CD4-positive, CD25-positive, alpha-beta regulatory T cell (primary cell): ENCODE results near the gene COQ7. TPM values are rescaled to one million over a fixed set of nuclear protein-coding genes. Genes with fewer than 3 reads are reported as not detected.

Experiments used
- ATAC-seq, 2 donors: fragments of 150-1000 bp; cut with Tn5 transposase; one replicate each; pipeline ENCODE4 v1.10.0; 2021; ENCODE audit warnings: low read depth in 2 of 2, moderate number of reproducible peaks in 2 of 2, moderate library complexity in 1 of 2
- DNase-seq, 3 donors: peaks; one replicate each; pipeline versions ENCODE4 v3.0.0 to v3.0.0-alpha.2; 2012 to 2022; ENCODE audit warnings: mixed read lengths in 1 of 3
- H3K27ac ChIP-seq: one replicate; pipeline ENCODE4 v1.7.0; 2013; ENCODE audit warnings: mild to moderate bottlenecking, low read length; ENCODE audit not compliant: insufficient read depth, poor library complexity, severe bottlenecking
- H3K27me3 ChIP-seq: one replicate; pipeline ENCODE4 v1.7.0; 2013; ENCODE audit warnings: low read length; ENCODE audit not compliant: control insufficient read depth, insufficient read depth
- H3K36me3 ChIP-seq: one replicate; pipeline ENCODE4 v1.7.0; 2013; ENCODE audit warnings: mild to moderate bottlenecking, low read length, moderate library complexity; ENCODE audit not compliant: control insufficient read depth, insufficient read depth
- H3K4me1 ChIP-seq: 2 replicates; pipeline ENCODE4 v1.7.0; 2013; ENCODE audit warnings: mild to moderate bottlenecking, low read length; ENCODE audit not compliant: insufficient read depth, control insufficient read depth, poor library complexity, severe bottlenecking
- H3K4me3 ChIP-seq: one replicate; pipeline ENCODE4 v1.7.0; 2013; ENCODE audit warnings: low read depth, mild to moderate bottlenecking, low read length, moderate library complexity
- H3K9me3 ChIP-seq, 2 experiments: 1 replicate in 1 of 2; 2 replicates in 1 of 2; pipeline ENCODE4 v1.7.0; 2013; ENCODE audit warnings: low read length in 2 of 2, mild to moderate bottlenecking in 1 of 2, moderate library complexity in 1 of 2; ENCODE audit not compliant: control insufficient read depth in 2 of 2
- H3K27ac Mint-ChIP-seq, 3 donors: one replicate each; pipeline ENCODE4 v1.8.0; 2020 to 2022; ENCODE audit warnings: mild to moderate bottlenecking in 3 of 3, mixed read lengths in 3 of 3, moderate library complexity in 2 of 3
- H3K27me3 Mint-ChIP-seq: one replicate; pipeline ENCODE4 v1.8.0; 2022; ENCODE audit warnings: mild to moderate bottlenecking, mixed read lengths
- H3K36me3 Mint-ChIP-seq: one replicate; pipeline ENCODE4 v1.8.0; 2020; ENCODE audit warnings: mixed read lengths
- H3K4me1 Mint-ChIP-seq, 4 donors: one replicate each; pipeline ENCODE4 v1.8.0; 2020 to 2022; ENCODE audit warnings: mixed read lengths in 4 of 4, mild to moderate bottlenecking in 1 of 4
- H3K4me3 Mint-ChIP-seq, 4 donors: one replicate each; pipeline ENCODE4 v1.8.0; 2020 to 2022; ENCODE audit warnings: mild to moderate bottlenecking in 4 of 4, mixed read lengths in 4 of 4, moderate library complexity in 3 of 4
- H3K9me3 Mint-ChIP-seq, 7 donors: one replicate each; pipeline ENCODE4 v1.8.0; 2020 to 2022; ENCODE audit warnings: mixed read lengths in 7 of 7, mild to moderate bottlenecking in 3 of 7, moderate library complexity in 2 of 7
- polyA plus RNA-seq, 4 donors: library from polyadenylated mRNA; unstranded; fragments of 300-500 nt; fragmentation: Illumina TruSeq; gene quantifications; one replicate each; pipeline ENCODE4 v1.2.3, GENCODE V29; 2021
- total RNA-seq: library from RNA; stranded (reverse); gene quantifications from one replicate; pipeline ENCODE4 v1.2.3, GENCODE V29; 2022

The COQ7 gene
- total and polyA plus RNA-seq, 5 donors from 2014 or later, result 13.1 to 19.3 (median 18.2) TPM

DNA sequence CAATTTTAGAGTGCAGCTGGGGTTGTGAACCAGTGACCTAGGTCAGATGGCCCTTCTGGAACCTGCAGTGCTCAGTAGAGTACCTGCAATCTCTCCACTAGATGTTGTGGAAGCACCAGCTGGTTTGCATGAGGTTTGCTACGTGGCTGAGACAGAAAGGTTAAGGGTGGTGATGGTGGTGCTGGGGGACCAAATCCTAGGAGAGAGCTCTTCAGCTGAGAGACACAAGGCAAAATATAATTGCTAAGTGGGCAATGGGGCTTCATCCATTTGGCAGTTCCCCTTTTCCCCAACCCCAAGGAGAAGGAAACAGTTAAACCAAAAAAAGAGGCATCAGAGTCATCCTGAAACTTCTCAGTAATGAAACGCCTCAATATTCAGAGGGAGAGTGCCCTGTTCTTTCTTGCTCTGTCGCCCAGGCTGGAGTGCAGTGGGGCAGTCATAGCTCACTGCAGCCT lies 60.3 kb downstream of the COQ7 start:
- ATAC-seq (no peak), DNase-seq (no peak)
- no peaks in the 10 kb centered on the region for H3K36me3 Mint-ChIP-seq
- no peaks in the 10 kb centered on the region for H3K27me3 Mint-ChIP-seq
- Histone ChIP-seq H3K36me3 (no peaks in the 10 kb centered on the region), H3K27me3 (no peaks in the 10 kb centered on the region), H3K4me1 (no peaks in the 10 kb centered on the region), H3K27ac (no peak overlapping the region), H3K4me3 (no peak overlapping the region), H3K9me3 (no peaks in the 10 kb centered on the region)
- peaks cover 0 to 2% (median 0%) of the 10 kb centered on the region in 7 donors for H3K9me3 Mint-ChIP-seq
- peaks cover 0 to 9% (median 8%) of the 10 kb centered on the region in 4 donors for H3K4me1 Mint-ChIP-seq
- no peak overlapping the region for H3K4me3 Mint-ChIP-seq
- no peak overlapping the region for H3K27ac Mint-ChIP-seq

DNA sequence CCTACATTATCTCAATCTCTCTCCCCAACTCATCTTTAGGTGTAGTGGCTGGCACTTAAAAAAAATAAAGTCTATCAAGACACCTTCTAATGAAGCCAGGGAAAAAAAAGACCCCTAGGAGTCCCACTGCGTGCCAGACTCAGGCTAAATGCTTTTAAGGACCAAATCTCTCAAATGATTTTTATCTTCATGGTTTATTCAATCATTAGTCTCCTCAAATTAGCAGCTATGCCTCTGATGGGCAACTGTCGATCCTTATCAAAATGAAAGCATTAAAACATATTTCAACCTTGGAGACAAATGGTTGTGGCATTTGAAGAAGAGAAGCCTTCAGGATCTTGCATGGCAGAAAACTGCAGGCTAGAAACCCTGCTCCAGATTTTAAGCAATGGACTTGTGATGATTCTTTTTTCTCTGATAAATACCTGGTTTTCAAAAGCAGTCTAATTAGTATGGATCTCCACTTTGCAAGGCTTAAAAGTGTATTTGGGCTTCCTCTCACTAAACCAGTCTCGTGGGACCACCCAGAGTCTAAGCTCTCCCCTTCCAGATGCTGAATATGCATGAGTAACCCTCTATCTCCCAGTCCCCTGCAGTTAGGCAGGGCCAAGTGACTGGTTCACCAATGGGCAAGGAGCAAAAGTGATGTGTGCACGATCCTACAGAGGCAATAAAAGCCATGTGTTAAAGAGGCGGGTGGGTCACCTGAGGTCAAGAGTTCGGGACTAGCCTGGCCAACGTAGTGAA lies 61.2 kb downstream of the COQ7 start:
- ATAC-seq, result no peak
- no peak overlapping the region for H3K27ac ChIP-seq

More for the DNA sequence above, 61.2 kb downstream of the COQ7 start:
- Mint-ChIP-seq H3K4me3 (no peak overlapping the region), H3K27ac (no peak overlapping the region), H3K27me3 (no peaks in the 10 kb centered on the region), H3K9me3 (peaks cover 0 to 2% (median 0%) of the 10 kb centered on the region in 7 donors), H3K4me1 (peaks cover 0 to 9% (median 8%) of the 10 kb centered on the region in 4 donors), H3K36me3 (no peaks in the 10 kb centered on the region)
- Histone ChIP-seq H3K4me1 (no peaks in the 10 kb centered on the region), H3K27me3 (no peaks in the 10 kb centered on the region), H3K9me3 (no peaks in the 10 kb centered on the region), H3K36me3 (no peaks in the 10 kb centered on the region), H3K4me3 (no peak overlapping the region)
- no peak for DNase-seq

Other genes with a start within 250 kb of the COQ7 start
- 200 TPM for gene SMG1, start 141.2 kb upstream of the COQ7 start, total RNA-seq
- 10 to 100 TPM in 2 of 4 donors, 1 to 10 TPM in 2; 9.2 to 11.9 (median 10.8) TPM for gene SMG1, start 141.2 kb upstream of the COQ7 start, polyA plus RNA-seq
- not detected for gene TMC7, start 83.7 kb upstream of the COQ7 start, total RNA-seq
- under 1 TPM in 1 of 4 donors, not detected in 3; 0.10 TPM for gene TMC7, start 83.7 kb upstream of the COQ7 start, polyA plus RNA-seq
- 0.15 TPM for gene ITPRIPL2, start 46.4 kb downstream of the COQ7 start, total RNA-seq
- 1 to 10 TPM in 1 of 4 donors, under 1 TPM in 2, not detected in 1; 0.18 to 1.1 (median 0.21) TPM for gene ITPRIPL2, start 46.4 kb downstream of the COQ7 start, polyA plus RNA-seq
- not detected for gene SYT17, start 100.6 kb downstream of the COQ7 start, total RNA-seq
- under 1 TPM in 1 of 4 donors, not detected in 3; 0.25 TPM for gene SYT17, start 100.6 kb downstream of the COQ7 start, polyA plus RNA-seq
- gene CLEC19A, start 218.1 kb downstream of the COQ7 start, total RNA-seq, result not detected
- gene CLEC19A, start 218.1 kb downstream of the COQ7 start, polyA plus RNA-seq, result not detected